ENCODE measurements around the gene MARK2.
A peak's percentile ranks its signal among the peaks of the same experiment; 100 is the strongest.
"Not testable (repeated sequence)": the region's sequence is repeated elsewhere in the genome, so short reads cannot be mapped to it uniquely, and the experiment has no call there.

MARK2 gene

DNA sequence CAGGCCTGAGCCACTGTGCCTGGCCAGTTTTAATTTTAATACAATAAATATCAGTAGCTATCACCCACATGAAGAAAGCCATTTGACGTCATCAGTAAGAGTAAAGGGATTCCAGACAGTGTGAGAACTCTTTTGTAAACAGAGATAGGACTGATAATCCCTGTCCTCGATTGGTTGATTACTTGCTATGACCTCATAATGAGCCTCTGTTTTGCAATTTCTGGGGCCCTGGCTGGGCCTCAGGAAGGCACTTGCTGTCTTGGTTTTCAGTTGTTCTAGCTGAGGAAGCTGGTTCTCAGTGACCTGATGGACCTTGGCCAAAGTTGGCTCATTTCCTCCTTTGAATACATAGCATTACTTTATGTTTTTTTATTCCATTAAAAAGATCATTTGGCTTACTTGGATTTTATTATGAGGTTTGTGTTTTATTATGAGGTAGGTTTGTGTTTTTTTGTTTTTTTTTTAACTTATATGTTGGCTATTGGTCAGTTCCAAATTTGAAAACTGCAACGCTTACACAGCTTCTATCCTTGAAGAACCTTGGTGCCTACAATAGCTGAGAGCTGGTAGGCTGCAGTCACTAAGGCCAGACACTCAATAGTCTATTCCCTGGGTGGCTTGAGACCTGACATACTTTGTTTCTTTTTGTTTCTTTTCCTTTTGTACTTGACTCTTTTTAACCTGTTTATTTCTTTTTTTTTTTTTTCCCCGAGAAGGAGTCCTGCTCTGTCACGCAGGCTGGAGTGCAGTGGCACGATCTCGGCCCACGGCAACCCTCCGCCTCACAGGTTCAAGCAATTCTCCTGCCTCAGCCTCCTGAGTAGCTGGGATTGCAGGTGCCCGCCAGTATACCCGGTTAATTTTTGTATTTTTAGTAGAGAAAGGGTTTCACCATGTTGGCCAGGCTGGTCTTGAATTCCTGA lies 20.0 kb downstream of the MARK2 start:
- DNase-seq, result no peak

- DNase-seq, result no peak
Observed at GRCh38 chr11:63862923-63863322, 24.0 kb downstream of the MARK2 start.

DNA sequence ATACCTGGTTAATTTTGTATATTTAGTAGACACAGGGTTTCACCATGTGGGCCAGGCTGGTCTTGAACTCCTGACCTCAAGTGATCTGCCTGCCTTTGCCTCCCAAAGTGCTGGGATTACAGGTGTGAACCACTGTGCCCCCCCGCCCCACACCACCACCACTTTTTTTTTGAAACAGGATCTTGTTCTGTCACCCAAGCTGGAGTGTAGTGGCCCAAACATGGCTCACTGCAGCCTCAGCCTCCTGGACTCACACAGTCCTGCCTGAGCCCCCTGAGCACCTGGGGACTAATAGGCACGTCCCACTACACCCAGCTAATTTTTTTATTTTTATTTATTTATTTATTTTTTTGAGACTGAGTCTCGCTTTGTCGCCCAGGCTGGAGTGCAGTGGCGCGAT lies 24.7 kb downstream of the MARK2 start:
- DNase-seq, result not testable (repeated sequence)

DNA sequence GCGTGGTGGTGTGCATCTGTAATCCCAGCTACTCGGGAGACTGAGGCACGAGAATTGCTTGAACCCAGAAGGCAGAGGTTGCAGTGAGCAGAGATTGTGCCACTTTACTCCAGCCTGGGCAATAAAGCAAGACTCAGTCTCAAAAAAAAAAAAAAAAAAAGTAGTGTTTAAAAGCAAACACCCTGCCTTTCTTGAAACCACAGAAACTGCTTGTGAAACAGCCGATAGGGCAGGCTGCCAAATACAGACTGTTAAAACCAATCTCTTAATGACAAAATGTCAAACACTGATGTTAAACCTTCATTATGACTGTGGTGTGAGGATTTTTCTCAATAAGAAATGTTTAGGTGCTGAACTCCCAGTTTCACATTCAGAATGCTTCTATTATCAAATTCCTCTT lies 27.3 kb downstream of the MARK2 start:
- DNase-seq, result peak; percentile 86

GRCh38 chr11:63867511-63867910 lies 28.6 kb downstream of the MARK2 start:
- no peak for DNase-seq

- DNase-seq, result no peak
Observed at GRCh38 chr11:63868399-63869064, 29.6 kb downstream of the MARK2 start.

DNA sequence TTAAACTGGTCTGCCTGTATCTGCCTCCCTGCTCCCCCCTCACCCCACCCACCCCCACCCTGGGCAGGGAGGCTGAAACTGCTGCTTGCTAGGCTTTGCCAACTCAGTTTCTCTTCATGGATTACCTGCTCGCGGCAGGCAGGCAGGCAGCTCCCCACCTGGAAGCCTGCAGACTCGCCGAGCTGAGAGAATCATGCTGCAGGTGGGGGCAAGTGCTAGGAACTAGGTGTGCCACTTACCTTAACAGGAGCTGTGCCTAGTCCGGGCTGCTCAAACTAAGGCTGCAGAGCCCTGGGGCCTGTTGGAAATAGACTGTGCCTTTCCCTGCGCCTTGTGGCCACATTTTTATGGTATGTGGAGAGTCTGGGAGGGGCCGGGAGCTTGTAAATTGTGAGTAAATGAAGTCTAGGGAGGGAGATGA lies 30.3 kb downstream of the MARK2 start:
- no peak for DNase-seq

- peak; percentile 20 for DNase-seq
Observed at GRCh38 chr11:63869683-63870082, 30.8 kb downstream of the MARK2 start.

GRCh38 chr11:63870351-63871140 lies 31.6 kb downstream of the MARK2 start:
- peak; percentile 8 for DNase-seq

GRCh38 chr11:63871962-63872799 lies 33.3 kb downstream of the MARK2 start:
- peak; percentile 35 for DNase-seq

GRCh38 chr11:63872800-63873197 lies 33.9 kb downstream of the MARK2 start:
- no peak for DNase-seq

DNA sequence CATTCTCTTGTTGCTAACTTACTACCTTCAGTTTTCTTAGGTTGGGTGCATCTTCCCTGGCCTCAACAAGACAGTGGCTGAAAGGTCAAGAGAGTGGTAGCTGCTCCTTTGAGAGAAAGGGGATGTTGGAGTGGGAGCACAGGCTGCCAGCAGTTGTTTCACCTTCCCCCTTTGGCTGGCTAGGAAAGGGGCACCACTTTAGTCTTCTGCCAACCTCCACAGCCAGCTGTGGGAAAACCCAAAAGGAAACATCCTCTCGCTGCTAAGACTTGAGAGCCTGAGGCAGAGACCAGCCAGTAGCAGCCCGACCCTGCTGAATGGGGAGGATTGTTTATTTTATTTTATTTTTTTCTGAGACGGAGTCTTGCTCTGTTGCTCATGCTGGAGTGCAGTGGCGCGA lies 34.4 kb downstream of the MARK2 start:
- no peak for DNase-seq

DNA sequence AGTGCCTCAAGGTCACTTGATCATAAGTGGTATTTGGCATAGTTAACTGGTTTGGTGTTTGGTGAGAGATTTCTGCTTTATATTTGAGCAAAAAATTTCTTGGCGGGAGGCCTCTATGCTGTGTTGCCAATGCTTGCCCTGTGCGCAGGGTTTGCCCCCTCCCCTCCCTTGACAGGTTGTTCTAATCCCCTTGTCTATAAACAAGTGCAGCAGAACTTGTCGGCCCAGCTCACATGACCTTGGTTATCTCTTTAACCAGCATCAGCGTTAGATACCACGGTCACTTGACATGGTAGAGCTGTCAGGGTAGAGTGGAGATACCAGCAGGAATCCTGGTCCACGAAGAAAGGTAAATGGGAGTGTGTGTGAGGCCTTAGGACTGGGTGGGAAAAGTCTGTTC lies 35.6 kb downstream of the MARK2 start:
- DNase-seq, result no peak

DNA sequence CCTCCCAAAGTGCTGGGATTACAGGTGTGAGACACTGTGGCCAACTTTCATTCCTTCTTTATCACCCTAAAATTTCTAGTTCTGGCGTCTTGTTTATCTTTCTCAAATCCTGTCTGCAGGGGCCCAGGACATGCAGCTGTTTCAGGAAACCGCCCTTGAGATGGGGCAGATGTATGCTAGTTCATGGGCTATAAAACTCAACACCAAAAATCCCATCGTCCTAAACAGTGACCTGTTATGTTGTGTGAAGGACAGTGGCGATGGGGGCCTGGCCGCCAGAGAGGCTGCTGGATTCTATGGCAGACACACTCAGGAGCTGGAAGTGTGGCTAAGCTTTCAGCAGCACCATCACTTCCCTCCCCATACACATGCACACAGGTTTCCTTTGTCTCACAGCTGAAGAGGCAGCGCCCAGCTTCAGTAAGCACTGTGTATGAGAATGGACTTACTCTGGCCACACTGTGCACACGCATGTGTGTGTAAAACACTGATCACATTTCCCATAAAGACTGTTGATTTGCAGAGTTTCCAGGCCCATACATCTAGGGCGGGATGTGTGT lies 36.7 kb downstream of the MARK2 start:
- DNase-seq, result no peak

GRCh38 chr11:63876616-63877015 lies 37.7 kb downstream of the MARK2 start:
- no peak for DNase-seq

DNA sequence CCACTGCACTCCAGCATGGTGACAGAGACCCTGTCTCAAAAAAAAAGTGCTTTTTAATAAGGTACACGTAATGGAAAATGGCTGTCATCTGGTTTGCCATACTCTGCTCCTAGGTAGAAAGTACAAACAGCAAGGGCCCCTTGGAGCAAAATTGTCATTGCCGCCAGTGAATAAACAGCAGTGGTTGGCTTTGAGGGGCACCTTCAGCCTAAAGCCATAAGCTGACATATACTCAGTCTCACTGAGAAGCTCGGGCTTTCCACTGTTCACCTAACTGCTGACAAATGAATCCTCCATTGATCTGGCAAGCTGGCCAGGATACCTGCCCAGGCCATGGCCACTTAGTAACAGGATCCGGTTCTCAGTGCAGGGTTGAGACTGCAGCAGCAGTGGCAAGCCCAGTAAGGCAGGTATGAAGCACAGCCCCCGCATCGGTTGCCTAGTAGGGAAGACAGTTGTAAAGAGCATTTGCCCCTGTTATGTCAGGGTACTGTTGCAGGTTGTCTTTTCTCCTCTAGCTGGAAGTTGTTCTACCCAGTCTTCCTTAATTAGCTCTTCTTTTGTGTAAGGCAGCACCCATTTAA lies 38.8 kb downstream of the MARK2 start:
- DNase-seq, result no peak

DNA sequence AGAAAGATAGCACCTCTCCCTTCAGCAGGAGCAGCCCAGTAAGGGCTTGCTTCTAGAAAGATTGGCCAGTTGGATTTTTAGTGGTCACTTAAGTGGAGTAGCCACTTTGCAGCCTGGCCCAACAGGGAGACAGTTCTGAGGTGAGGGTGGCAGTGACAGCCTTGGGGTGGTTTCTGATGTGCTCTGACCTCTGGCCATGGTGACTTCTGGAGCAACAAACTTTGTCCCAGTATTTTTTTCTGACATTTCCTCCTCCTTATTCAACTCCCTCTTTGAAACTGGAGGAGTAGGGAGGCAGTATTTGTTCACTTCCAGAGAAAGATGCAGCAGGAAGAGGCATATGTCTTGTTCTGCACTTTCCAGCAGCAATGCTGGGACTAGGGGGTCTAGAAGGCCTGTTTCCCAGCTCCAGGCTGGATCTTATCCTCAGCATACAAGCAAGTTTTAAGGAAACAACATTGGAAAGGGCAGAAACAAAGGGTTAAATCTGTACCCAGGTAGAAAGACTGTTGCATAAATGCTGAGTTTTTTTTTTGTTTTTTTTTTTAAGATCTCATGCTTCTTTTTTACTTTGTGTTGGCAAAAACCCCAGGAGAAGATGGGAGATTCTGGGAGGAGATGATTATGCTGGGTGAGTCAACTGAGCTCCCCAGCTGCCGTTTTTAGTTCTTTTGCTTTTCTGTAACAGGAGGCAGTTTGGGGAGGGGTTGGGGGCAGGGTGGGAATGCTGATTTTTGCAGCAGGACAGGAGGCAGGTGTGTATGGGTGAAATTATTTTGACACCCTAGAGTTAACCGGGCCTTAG lies 40.9 kb downstream of the MARK2 start:
- no peak for DNase-seq

GRCh38 chr11:63880403-63880790 lies 41.5 kb downstream of the MARK2 start:
- DNase-seq, result no peak

DNA sequence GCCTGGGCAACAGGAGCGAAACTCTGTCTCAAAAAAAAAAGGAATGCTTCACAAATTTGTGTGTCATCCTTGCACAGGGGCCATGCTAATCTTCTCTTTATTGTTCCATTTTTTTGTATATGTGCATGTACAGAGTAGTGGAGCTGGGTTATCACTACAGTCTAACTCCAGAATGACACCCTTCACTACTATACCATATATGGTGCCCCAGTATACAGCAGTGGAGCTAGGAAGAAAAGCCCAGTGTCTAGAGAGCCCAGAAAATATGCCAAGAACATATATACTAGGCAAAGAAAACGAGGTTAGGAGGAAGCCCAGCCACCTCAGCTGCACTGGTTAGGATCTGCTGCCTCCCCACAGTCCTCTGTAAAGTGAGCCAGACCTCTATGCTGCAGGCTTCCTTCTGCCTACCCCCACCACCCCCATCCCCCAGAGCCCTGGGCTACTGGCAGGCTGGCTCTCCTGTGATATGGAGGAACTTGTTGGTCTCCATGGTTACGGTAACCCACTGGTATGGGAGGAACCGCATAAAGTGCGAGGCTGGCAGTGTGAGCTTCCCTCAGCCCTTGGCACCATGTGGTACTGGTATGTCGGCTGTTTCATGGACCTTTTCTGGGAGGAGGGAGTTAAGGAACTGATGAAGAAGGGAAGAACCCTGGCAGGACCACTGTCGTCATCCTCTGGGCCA lies 43.8 kb downstream of the MARK2 start:
- DNase-seq, result no peak

- no peak for DNase-seq
Observed at GRCh38 chr11:63883791-63884190, 44.9 kb downstream of the MARK2 start.
